ENCODE measurements around the gene MTA2. TPM values are rescaled to one million over a fixed set of nuclear protein-coding genes. Genes with fewer than 3 reads are reported as not detected.
A peak's percentile ranks its signal among the peaks of the same experiment; 100 is the strongest.

The MTA2 gene
- total and polyA plus RNA-seq, 2 donors (not counting 1 experiment from before 2014, with no cell fraction given) = 37.2 to 139 TPM

DNA sequence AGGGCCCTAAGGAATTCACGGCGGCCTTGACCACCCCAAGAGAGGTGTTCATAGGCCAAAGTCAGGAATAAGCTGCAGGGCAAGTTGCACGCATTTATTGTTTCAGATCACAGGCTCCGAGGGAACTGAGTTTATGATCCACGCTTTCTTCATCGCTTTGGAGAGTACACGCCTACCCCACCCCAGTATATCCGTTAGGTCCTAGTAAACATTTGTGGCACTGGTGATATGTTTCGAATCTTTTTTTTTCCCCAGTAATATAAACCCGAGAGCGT lies 43.9 kb upstream of the MTA2 start:
- DNase-seq (no peak), ATAC-seq (ENCODE audit: low read depth) (no peak)
- H3K9ac ChIP-seq (ENCODE audit: low read length) = peak overlapping the region; percentile 90
- peak overlapping the region; percentile 76 for H2AFZ ChIP-seq (ENCODE audit: insufficient read depth, low read depth, low read length, poor library complexity, severe bottlenecking)
- peaks cover 18% of the 10 kb centered on the region for H4K20me1 ChIP-seq (ENCODE audit: control insufficient read depth, insufficient read depth, low read length, poor library complexity, severe bottlenecking)
- peak overlapping the region; percentile 95 for H3K27ac Mint-ChIP-seq
- peaks cover 78% of the 10 kb centered on the region for H3K79me2 ChIP-seq (ENCODE audit: control insufficient read depth, insufficient read depth, low read length)
- peak overlapping the region in 4 of 5 experiments; percentile 68 to 98 (median 94) for H3K4me3 ChIP-seq (ENCODE audit: control extremely low read depth in 1 of 5, extremely low read depth in 1 of 5, insufficient read depth in 1 of 5, low read depth in 2 of 5, low read length in 4 of 5)
- peaks cover 0 to 40% of the 10 kb centered on the region in 2 experiments for H3K36me3 ChIP-seq (replicated peaks in 1 of 2; ENCODE audit: control extremely low read depth in 1 of 2, control insufficient read depth in 1 of 2, extremely low read depth in 1 of 2, insufficient read depth in 2 of 2, low read length in 1 of 2)
- no peaks in the 10 kb centered on the region for H3K9me3 Mint-ChIP-seq (ENCODE audit: insufficient read depth)
- H3K4me1 ChIP-seq (ENCODE audit: control insufficient read depth in 2 of 2, insufficient read depth in 2 of 2, low read length in 2 of 2) = peaks cover 14 to 21% of the 10 kb centered on the region in 2 donors
- intact Hi-C loops (cut with micrococcal nuclease) = no loop called here
- peak overlapping the region; percentile 97 for H3K4me3 Mint-ChIP-seq
- TF ChIP-seq CTCF (IDR thresholded peaks at IDR 0.05) (no peak), EZH2 (IDR thresholded peaks at IDR 0.05; ENCODE audit: borderline replicate concordance, insufficient read depth, low read depth, low read length, poor library complexity, severe bottlenecking) (no peak)
- 35% methylated on average over 5 of the region's 11 CpGs for WGBS (ENCODE audit: insufficient coverage)
- POLR2A ChIA-PET = interaction anchor here (0.5 to 4.7 kb wide), 4 partner anchors 19 to 54 kb away, joined by 4 to 32 read pairs (median 14); partner anchors contain the start of genes C11orf98, CSKMT, LBHD1 and TUT1
- H3K27me3 Mint-ChIP-seq = no peaks in the 10 kb centered on the region
- H3K27me3 ChIP-seq (replicated peaks in 1 of 4; ENCODE audit: control extremely low read depth in 1 of 4, control insufficient read depth in 3 of 4, insufficient read depth in 4 of 4, low read length in 3 of 4) = no peaks in the 10 kb centered on the region
- peak overlapping the region; percentile 75 to 89 for H3K27ac ChIP-seq (ENCODE audit: low read length in 2 of 2)
- peaks cover 28% of the 10 kb centered on the region for H3K4me1 Mint-ChIP-seq
- no peaks in the 10 kb centered on the region for H3K9me3 ChIP-seq (ENCODE audit: control extremely low read depth in 1 of 3, control insufficient read depth in 2 of 3, insufficient read depth in 1 of 3, low read length in 2 of 3)
- CTCF ChIA-PET = interaction anchor here (0.8 to 1.6 kb wide), 4 partner anchors 22 to 54 kb away, joined by 3 to 5 read pairs (median 4); partner anchors contain the start of genes MTA2 and TUT1
- H3K4me2 ChIP-seq (replicated peaks; ENCODE audit: low read depth, low read length, poor library complexity, severe bottlenecking) = peak overlapping the region; percentile 84

- H3K9ac ChIP-seq (ENCODE audit: low read length) = no peak overlapping the region
- no peak overlapping the region for H3K27ac ChIP-seq (ENCODE audit: low read length in 2 of 2)
- H3K27me3 ChIP-seq (replicated peaks in 1 of 4; ENCODE audit: control extremely low read depth in 1 of 4, control insufficient read depth in 3 of 4, insufficient read depth in 4 of 4, low read length in 3 of 4) = no peaks in the 10 kb centered on the region
- no peak overlapping the region for H3K4me2 ChIP-seq (replicated peaks; ENCODE audit: low read depth, low read length, poor library complexity, severe bottlenecking)
- peaks cover 2 to 38% of the 10 kb centered on the region in 2 experiments for H3K36me3 ChIP-seq (replicated peaks in 1 of 2; ENCODE audit: control extremely low read depth in 1 of 2, control insufficient read depth in 1 of 2, extremely low read depth in 1 of 2, insufficient read depth in 2 of 2, low read length in 1 of 2)
- ChIA-PET POLR2A (interaction anchor here (0.5 to 4.7 kb wide), 2 partner anchors 20 to 26 kb away, joined by 3 to 32 read pairs; partner anchors contain the start of genes C11orf98 and CSKMT), CTCF (interaction anchor here (1.1 to 1.7 kb wide), 2 partner anchors 50 to 220 kb away, joined by 3 read pairs; no protein-coding TSS in a partner anchor)
- DNase-seq (no peak), ATAC-seq (ENCODE audit: low read depth) (no peak)
- intact Hi-C loops (cut with micrococcal nuclease) = no loop called here
- no peaks in the 10 kb centered on the region for H3K27me3 Mint-ChIP-seq
- H3K4me3 ChIP-seq (ENCODE audit: control extremely low read depth in 1 of 5, extremely low read depth in 1 of 5, insufficient read depth in 1 of 5, low read depth in 2 of 5, low read length in 4 of 5) = no peak overlapping the region
- no peaks in the 10 kb centered on the region for H3K9me3 ChIP-seq (ENCODE audit: control extremely low read depth in 1 of 3, control insufficient read depth in 2 of 3, insufficient read depth in 1 of 3, low read length in 2 of 3)
- WGBS (ENCODE audit: insufficient coverage) = 100% methylated on average over 6 of the region's 8 CpGs
- peaks cover 88% of the 10 kb centered on the region for H3K79me2 ChIP-seq (ENCODE audit: control insufficient read depth, insufficient read depth, low read length)
- H3K4me3 Mint-ChIP-seq = peak overlapping the region; percentile 26
- no peak overlapping the region for H2AFZ ChIP-seq (ENCODE audit: insufficient read depth, low read depth, low read length, poor library complexity, severe bottlenecking)
- H3K27ac Mint-ChIP-seq = no peak overlapping the region
- H3K4me1 Mint-ChIP-seq = peaks cover 31% of the 10 kb centered on the region
- TF ChIP-seq CTCF (IDR thresholded peaks at IDR 0.05) (no peak), EZH2 (IDR thresholded peaks at IDR 0.05; ENCODE audit: borderline replicate concordance, insufficient read depth, low read depth, low read length, poor library complexity, severe bottlenecking) (no peak)
- H3K4me1 ChIP-seq (ENCODE audit: control insufficient read depth in 2 of 2, insufficient read depth in 2 of 2, low read length in 2 of 2) = peaks cover 14 to 21% of the 10 kb centered on the region in 2 donors
- H4K20me1 ChIP-seq (ENCODE audit: control insufficient read depth, insufficient read depth, low read length, poor library complexity, severe bottlenecking) = peaks cover 22% of the 10 kb centered on the region
- H3K9me3 Mint-ChIP-seq (ENCODE audit: insufficient read depth) = no peaks in the 10 kb centered on the region
Observed at GRCh38 chr11:62644220-62644619, 42.6 kb upstream of the MTA2 start.

Measured in B cell (primary cell).